Trophoblast cell (in vitro differentiated cells and primary cell): ENCODE results near the gene RBM46.
A peak's percentile ranks its signal among the peaks of the same experiment; 100 is the strongest.

ENCODE experiments used
- DNase-seq, 2 donors: peaks; one replicate each; pipeline ENCODE4 v3.0.0-alpha.2; 2016
- H2AFZ ChIP-seq: 2 replicates; pipeline ENCODE4 v1.6.1; 2013; ENCODE audit warnings: low read length, moderate library complexity, mild to moderate bottlenecking; ENCODE audit not compliant: insufficient read depth, poor library complexity
- H2AK5ac ChIP-seq: 2 replicates; pipeline ENCODE4 v1.6.1; 2013; ENCODE audit warnings: mild to moderate bottlenecking, low read length
- H2BK120ac ChIP-seq: 2 replicates; pipeline ENCODE4 v1.6.1; 2013; ENCODE audit warnings: low read length, mild to moderate bottlenecking, moderate library complexity; ENCODE audit not compliant: insufficient read depth, poor library complexity
- H2BK12ac ChIP-seq: 2 replicates; pipeline ENCODE4 v1.6.1; 2013; ENCODE audit warnings: mild to moderate bottlenecking, low read length, moderate library complexity
- H2BK5ac ChIP-seq: 2 replicates; pipeline ENCODE4 v1.6.1; 2013; ENCODE audit warnings: low read length, low read depth, moderate library complexity, mild to moderate bottlenecking; ENCODE audit not compliant: poor library complexity
- H3K14ac ChIP-seq: 2 replicates; pipeline ENCODE4 v1.6.1; 2013; ENCODE audit warnings: mild to moderate bottlenecking, low read length
- H3K18ac ChIP-seq: 2 replicates; pipeline ENCODE4 v1.6.1; 2013; ENCODE audit warnings: mild to moderate bottlenecking, low read length
- H3K23ac ChIP-seq: 2 replicates; pipeline ENCODE4 v1.6.1; 2013; ENCODE audit warnings: low read length
- H3K27ac ChIP-seq: 2 replicates; pipeline ENCODE4 v1.5.1; 2013; ENCODE audit warnings: low read depth, mild to moderate bottlenecking, inconsistent platforms, low read length, moderate library complexity
- H3K27me3 ChIP-seq: 2 replicates; pipeline ENCODE4 v1.6.1; 2013; ENCODE audit warnings: inconsistent platforms, mild to moderate bottlenecking, low read length, moderate library complexity; ENCODE audit not compliant: insufficient read depth
- H3K36me3 ChIP-seq, 2 experiments: 1 replicate in 1 of 2; 2 replicates in 1 of 2; pipeline ENCODE4 v1.6.1; 2013; ENCODE audit warnings: low read length in 2 of 2, mild to moderate bottlenecking in 2 of 2, moderate library complexity in 1 of 2; ENCODE audit not compliant: insufficient read depth in 2 of 2, control insufficient read depth in 1 of 2
- H3K4ac ChIP-seq: 2 replicates; pipeline ENCODE4 v1.6.1; 2013; ENCODE audit warnings: low read depth, mild to moderate bottlenecking, low read length, moderate library complexity
- H3K4me1 ChIP-seq, 2 experiments: 1 replicate in 1 of 2; 2 replicates in 1 of 2; pipeline ENCODE4 v1.6.1; 2013; ENCODE audit warnings: low read length in 2 of 2, mild to moderate bottlenecking in 2 of 2, moderate library complexity in 1 of 2; ENCODE audit not compliant: insufficient read depth in 2 of 2, control insufficient read depth in 1 of 2
- H3K4me2 ChIP-seq: 2 replicates; pipeline ENCODE4 v1.6.1; 2013; ENCODE audit warnings: inconsistent platforms, mild to moderate bottlenecking, low read length, moderate library complexity
- H3K4me3 ChIP-seq: 2 replicates; pipeline ENCODE4 v1.5.1; 2013; ENCODE audit warnings: mild to moderate bottlenecking, low read depth, low read length, inconsistent platforms
- H3K79me1 ChIP-seq: one replicate; pipeline ENCODE4 v1.6.1; 2013; ENCODE audit warnings: low read length
- H3K79me2 ChIP-seq: 2 replicates; pipeline ENCODE4 v1.6.1; 2013; ENCODE audit warnings: low read length, mild to moderate bottlenecking; ENCODE audit not compliant: control insufficient read depth, insufficient read depth, poor library complexity
- H3K9ac ChIP-seq: 2 replicates; pipeline ENCODE4 v1.6.1; 2013; ENCODE audit warnings: mild to moderate bottlenecking, low read length
- H3K9me3 ChIP-seq: 2 replicates; pipeline ENCODE4 v1.6.1; 2013; ENCODE audit warnings: low read depth, mild to moderate bottlenecking, control low read depth, inconsistent platforms, low read length; ENCODE audit not compliant: insufficient read depth
- H4K12ac ChIP-seq: 2 replicates; pipeline ENCODE4 v1.6.1; 2013; ENCODE audit warnings: low read depth, mild to moderate bottlenecking, low read length, moderate library complexity
- H4K8ac ChIP-seq: 2 replicates; pipeline ENCODE4 v1.6.1; 2013; ENCODE audit warnings: low read depth, mild to moderate bottlenecking, low read length, moderate library complexity
- H4K91ac ChIP-seq: one replicate; pipeline ENCODE4 v1.6.1; 2013; ENCODE audit warnings: low read depth, mild to moderate bottlenecking, low read length, moderate library complexity
- WGBS: extraction: QIAGEN DNeasy Blood & Tissue Kit; methylation state at CpG from one replicate; pipeline ENCODE4 v1.1.7; 2013; ENCODE audit warnings: missing lambda C conversion rate; ENCODE audit not compliant: insufficient read length, insufficient coverage; ENCODE audit errors: extremely low coverage; 5-methylcytosine and 5-hydroxymethylcytosine counted together

Gene RBM46

DNA sequence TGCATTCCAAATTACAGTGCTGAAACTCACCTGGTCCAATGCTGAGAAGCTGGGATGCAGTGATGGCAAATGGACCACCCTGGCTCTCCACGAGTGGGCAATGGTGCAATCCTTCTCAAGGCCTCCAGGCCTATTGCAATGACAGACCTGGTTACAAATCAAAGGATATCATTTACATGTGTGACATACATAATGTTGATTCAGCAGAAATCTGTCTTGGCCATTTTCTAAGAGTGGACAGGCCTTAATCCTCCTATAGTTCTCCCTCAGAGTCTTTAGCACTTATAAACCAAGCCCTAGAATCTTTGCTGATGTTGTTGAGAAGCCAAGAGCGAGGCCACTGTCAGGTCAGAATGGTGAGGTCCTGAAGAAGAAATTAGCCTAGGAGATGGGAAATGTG lies 20.2 kb upstream of the RBM46 start:
- Histone ChIP-seq H3K27ac (no peak overlapping the region), H4K91ac (no peak overlapping the region), H3K4me2 (no peak overlapping the region), H3K4me1 (no peaks in the 10 kb centered on the region), H2BK12ac (no peak overlapping the region), H3K79me2 (no peaks in the 10 kb centered on the region), H3K79me1 (no peaks in the 10 kb centered on the region), H2AFZ (no peak overlapping the region), H3K36me3 (no peaks in the 10 kb centered on the region), H4K8ac (no peak overlapping the region), H3K18ac (no peak overlapping the region), H3K4me3 (no peak overlapping the region), H2AK5ac (no peak overlapping the region), H3K9ac (no peak overlapping the region), H2BK5ac (no peak overlapping the region), H2BK120ac (no peak overlapping the region), H3K27me3 (no peaks in the 10 kb centered on the region), H3K4ac (no peak overlapping the region), H3K14ac (no peak overlapping the region), H3K23ac (no peak overlapping the region), H4K12ac (no peak overlapping the region), H3K9me3 (no peaks in the 10 kb centered on the region)
- no CpG with 5 or more reads among the region's 2 CpGs for WGBS
- no peak for DNase-seq

- Histone ChIP-seq H3K4me2 (no peak overlapping the region), H3K27me3 (no peaks in the 10 kb centered on the region), H2BK5ac (no peak overlapping the region), H2AFZ (no peak overlapping the region), H4K91ac (no peak overlapping the region), H3K4me1 (no peaks in the 10 kb centered on the region), H3K9me3 (peaks cover 1% of the 10 kb centered on the region), H3K4me3 (no peak overlapping the region), H3K14ac (no peak overlapping the region), H3K9ac (no peak overlapping the region), H3K36me3 (no peaks in the 10 kb centered on the region), H2BK12ac (no peak overlapping the region), H3K23ac (no peak overlapping the region), H3K4ac (no peak overlapping the region), H4K8ac (no peak overlapping the region), H3K79me1 (no peaks in the 10 kb centered on the region), H3K79me2 (no peaks in the 10 kb centered on the region), H2BK120ac (no peak overlapping the region), H3K27ac (no peak overlapping the region), H2AK5ac (no peak overlapping the region), H3K18ac (no peak overlapping the region), H4K12ac (no peak overlapping the region)
- no CpG with 5 or more reads among the region's 1 CpG for WGBS
- DNase-seq, result no peak
Observed at GRCh38 chr4:154778264-154778663, 2.8 kb upstream of the RBM46 start.

DNA sequence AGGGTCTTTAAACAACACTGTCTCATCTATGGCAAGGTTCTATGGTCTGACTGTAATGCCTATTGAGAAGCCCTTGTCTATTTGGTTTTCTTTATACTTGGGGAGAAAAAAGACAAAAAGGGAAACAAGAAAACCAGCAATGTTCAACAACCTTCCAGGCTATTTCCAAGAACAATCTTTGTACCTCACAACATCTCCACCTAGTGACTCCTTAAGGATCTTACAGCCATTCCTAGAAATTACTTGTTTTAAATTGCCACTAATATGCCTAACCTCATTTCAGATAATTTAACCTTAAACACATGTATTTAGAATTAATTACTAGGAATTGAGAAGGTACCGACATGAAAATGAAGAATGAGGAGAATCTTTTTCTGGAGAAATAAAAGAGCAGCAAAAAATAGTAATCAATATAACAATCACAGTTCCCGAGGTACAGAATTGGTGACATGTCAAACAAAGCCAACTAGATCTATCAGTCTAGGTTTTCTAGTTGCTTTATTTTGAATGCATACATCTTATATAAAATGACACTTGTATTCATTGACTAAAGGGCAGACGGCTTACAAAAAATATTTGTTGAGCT lies 1.6 kb upstream of the RBM46 start:
- Histone ChIP-seq H3K4me2 (no peak overlapping the region), H2BK120ac (no peak overlapping the region), H3K23ac (no peak overlapping the region), H3K79me2 (no peaks in the 10 kb centered on the region), H3K4ac (no peak overlapping the region), H3K79me1 (no peaks in the 10 kb centered on the region), H4K8ac (no peak overlapping the region), H3K14ac (no peak overlapping the region), H3K9ac (no peak overlapping the region), H2BK12ac (no peak overlapping the region), H3K27me3 (no peaks in the 10 kb centered on the region), H2AFZ (no peak overlapping the region), H3K9me3 (peaks cover 1% of the 10 kb centered on the region), H4K12ac (no peak overlapping the region), H4K91ac (no peak overlapping the region), H2BK5ac (no peak overlapping the region), H3K36me3 (no peaks in the 10 kb centered on the region), H3K4me1 (no peaks in the 10 kb centered on the region), H3K18ac (no peak overlapping the region), H2AK5ac (no peak overlapping the region), H3K4me3 (no peak overlapping the region), H3K27ac (no peak overlapping the region)
- WGBS, result no CpG with 5 or more reads among the region's 3 CpGs
- DNase-seq, result peak in 1 of 2 donors; percentile 40

DNA sequence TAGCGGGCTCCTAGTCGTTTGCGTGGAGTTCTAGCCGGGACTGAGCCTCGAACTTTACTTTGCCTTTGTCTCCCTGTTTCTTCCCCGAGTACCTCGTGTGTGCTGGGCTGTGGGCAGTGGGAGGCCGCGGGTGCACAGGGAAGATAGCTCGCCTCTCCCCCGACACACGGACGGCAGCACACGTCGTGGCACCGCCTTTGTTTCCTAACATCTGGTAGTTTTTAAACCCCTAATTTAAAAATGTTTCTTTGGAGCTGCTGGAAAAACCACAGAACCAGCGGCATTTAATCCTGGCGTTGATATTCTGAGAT lies 866 bp downstream of the RBM46 start:
- no CpG with 5 or more reads among the region's 18 CpGs for WGBS
- Histone ChIP-seq H4K8ac (no peak overlapping the region), H3K9ac (no peak overlapping the region), H4K91ac (no peak overlapping the region), H4K12ac (no peak overlapping the region), H3K4me1 (no peaks in the 10 kb centered on the region), H2BK120ac (no peak overlapping the region), H3K4me2 (no peak overlapping the region), H3K79me1 (no peaks in the 10 kb centered on the region), H3K27me3 (no peaks in the 10 kb centered on the region), H2AK5ac (no peak overlapping the region), H3K18ac (no peak overlapping the region), H3K4me3 (no peak overlapping the region), H3K14ac (no peak overlapping the region), H3K23ac (no peak overlapping the region), H2BK5ac (no peak overlapping the region), H3K9me3 (peaks cover 1% of the 10 kb centered on the region), H2BK12ac (no peak overlapping the region), H3K79me2 (no peaks in the 10 kb centered on the region), H2AFZ (no peak overlapping the region), H3K4ac (no peak overlapping the region), H3K36me3 (no peaks in the 10 kb centered on the region), H3K27ac (no peak overlapping the region)
- DNase-seq, result no peak
